Large intestine (tissue), 3 donors: ENCODE measurements around the gene BNIP5. TPM values are rescaled to one million over a fixed set of nuclear protein-coding genes. Genes with fewer than 3 reads are reported as not detected.
A peak's percentile ranks its signal among the peaks of the same experiment; 100 is the strongest.

Experiments
- DNase-seq, 2 donors: peaks; one replicate each; pipeline versions ENCODE4 v3.0.0 to v3.0.0-alpha.2; 2013
- H3K27ac ChIP-seq: one replicate; pipeline ENCODE4 v1.5.1; 2013; ENCODE audit warnings: low read length
- H3K27me3 ChIP-seq: 2 replicates; pipeline ENCODE4 v1.6.1; 2013; ENCODE audit warnings: low read length; ENCODE audit not compliant: control insufficient read depth, insufficient read depth
- H3K36me3 ChIP-seq: 2 replicates; pipeline ENCODE4 v1.6.1; 2013; ENCODE audit warnings: low read length; ENCODE audit not compliant: control insufficient read depth, insufficient read depth
- H3K4me1 ChIP-seq: one replicate; pipeline ENCODE4 v1.6.1; 2013; ENCODE audit warnings: low read length; ENCODE audit not compliant: control insufficient read depth, insufficient read depth
- H3K4me3 ChIP-seq: one replicate; pipeline ENCODE4 v1.5.1; 2013; ENCODE audit warnings: low read length
- H3K9me3 ChIP-seq: one replicate; pipeline ENCODE4 v1.6.1; 2013; ENCODE audit warnings: mild to moderate bottlenecking, low read depth, low read length, moderate library complexity; ENCODE audit not compliant: control insufficient read depth
- WGBS: methylation state at CpG from one replicate; pipeline ENCODE4 v1.1.5; 2013; ENCODE audit warnings: low lambda C conversion rate; ENCODE audit not compliant: insufficient coverage; 5-methylcytosine and 5-hydroxymethylcytosine counted together
- polyA plus RNA-seq: library from polyadenylated mRNA; unstranded; fragments of 120-200 nt; gene quantifications from one replicate; pipeline ENCODE4 v1.2.1, GENCODE V29; 2013

The BNIP5 gene
- polyA plus RNA-seq, 1 donor = 11.2 TPM

DNA sequence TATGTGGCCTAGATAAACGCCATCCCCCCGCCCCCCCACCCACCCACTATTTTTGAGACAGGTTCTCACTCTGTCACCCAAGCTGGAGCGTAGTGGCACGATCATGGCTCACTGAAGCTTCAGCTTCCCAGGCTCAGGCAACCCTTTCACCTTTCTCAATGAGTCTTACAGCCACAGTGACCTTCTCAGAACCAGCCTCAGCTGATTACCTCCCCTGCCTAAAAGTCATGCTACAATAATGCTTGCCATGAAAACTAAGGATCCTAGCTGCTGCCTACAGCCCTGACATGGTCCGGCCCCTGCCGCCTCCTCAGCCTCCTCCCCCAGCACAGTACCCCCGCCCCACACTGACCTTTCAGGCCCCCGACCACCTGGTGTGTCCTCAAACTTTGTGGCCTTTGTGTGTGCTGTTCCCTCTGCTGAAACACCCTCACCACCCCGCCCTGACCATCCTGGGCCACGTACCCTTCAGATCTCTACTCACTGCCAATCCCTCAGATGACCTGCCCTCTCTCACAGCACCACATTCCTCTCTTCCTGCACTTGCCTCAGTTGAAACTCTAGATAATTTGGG, 35.5 kb downstream of the BNIP5 start:
- no peak overlapping the region for H3K4me3 ChIP-seq
- H3K4me1 ChIP-seq = no peaks in the 10 kb centered on the region
- DNase-seq = no peak
- H3K27ac ChIP-seq = no peak overlapping the region
- no peaks in the 10 kb centered on the region for H3K27me3 ChIP-seq
- H3K9me3 ChIP-seq = no peaks in the 10 kb centered on the region
- WGBS = no CpG with 5 or more reads among the region's 10 CpGs
- no peaks in the 10 kb centered on the region for H3K36me3 ChIP-seq

DNA sequence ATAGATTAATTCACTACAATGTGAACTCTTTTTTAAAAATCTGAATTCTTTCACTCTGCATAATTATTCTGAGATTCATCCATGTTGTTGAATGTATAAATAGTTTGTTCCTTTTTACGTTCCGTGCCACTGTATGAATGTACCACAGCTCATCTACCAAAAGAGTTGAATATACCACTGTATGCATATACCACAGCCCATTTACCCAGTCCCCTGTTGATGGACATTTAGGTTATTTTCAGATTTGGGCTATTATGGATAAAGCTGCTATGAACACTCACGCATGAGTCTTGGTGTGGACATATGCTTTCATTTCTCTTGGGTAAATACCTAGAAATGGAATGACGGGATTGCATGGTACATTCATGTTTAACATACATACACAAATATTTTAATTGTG, 38.7 kb downstream of the BNIP5 start:
- H3K9me3 ChIP-seq = no peaks in the 10 kb centered on the region
- WGBS = 100% methylated on average over 1 of the region's 4 CpGs
- H3K4me1 ChIP-seq = no peaks in the 10 kb centered on the region
- DNase-seq = no peak
- no peaks in the 10 kb centered on the region for H3K27me3 ChIP-seq
- H3K36me3 ChIP-seq = no peaks in the 10 kb centered on the region
- no peak overlapping the region for H3K4me3 ChIP-seq
- H3K27ac ChIP-seq = no peak overlapping the region

GRCh38 chr6:36297511-36297910, 39.2 kb downstream of the BNIP5 start:
- no peaks in the 10 kb centered on the region for H3K36me3 ChIP-seq
- no peaks in the 10 kb centered on the region for H3K27me3 ChIP-seq
- no CpG with 5 or more reads among the region's 7 CpGs for WGBS
- no peak overlapping the region for H3K27ac ChIP-seq
- no peak overlapping the region for H3K4me3 ChIP-seq
- no peaks in the 10 kb centered on the region for H3K9me3 ChIP-seq
- peaks cover 5% of the 10 kb centered on the region for H3K4me1 ChIP-seq
- no peak for DNase-seq

GRCh38 chr6:36297051-36297450, 39.6 kb downstream of the BNIP5 start:
- WGBS = no CpG with 5 or more reads among the region's 6 CpGs
- peaks cover 10% of the 10 kb centered on the region for H3K4me1 ChIP-seq
- H3K27me3 ChIP-seq = no peaks in the 10 kb centered on the region
- no peaks in the 10 kb centered on the region for H3K9me3 ChIP-seq
- DNase-seq = no peak
- H3K27ac ChIP-seq = no peak overlapping the region
- H3K36me3 ChIP-seq = no peaks in the 10 kb centered on the region
- no peak overlapping the region for H3K4me3 ChIP-seq

DNA sequence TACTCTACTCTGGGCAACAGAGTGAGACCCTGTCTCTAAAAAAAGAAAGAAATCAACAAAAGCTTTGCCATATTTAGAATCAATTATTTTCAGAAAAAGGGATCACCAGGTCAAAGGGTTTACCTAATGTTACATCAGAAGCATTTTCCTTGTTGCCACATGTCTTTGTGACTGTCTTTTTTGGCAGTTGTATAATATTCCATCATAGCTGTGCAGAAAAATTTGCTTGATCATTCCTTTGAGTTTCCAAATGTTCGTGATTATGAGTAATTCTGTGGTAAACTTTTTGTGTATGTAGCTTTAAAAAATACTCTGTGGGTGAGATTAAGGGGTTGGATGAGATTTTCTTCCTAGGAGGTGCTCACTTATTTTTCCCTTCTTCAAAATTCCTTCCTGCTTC, 40.4 kb downstream of the BNIP5 start:
- Histone ChIP-seq H3K9me3 (no peaks in the 10 kb centered on the region), H3K36me3 (no peaks in the 10 kb centered on the region), H3K27me3 (no peaks in the 10 kb centered on the region), H3K4me3 (no peak overlapping the region), H3K4me1 (peaks cover 17% of the 10 kb centered on the region), H3K27ac (no peak overlapping the region)
- DNase-seq = no peak
- WGBS = 100% methylated on average over 1 of the region's 1 CpG

- H3K27me3 ChIP-seq = peaks cover 2% of the 10 kb centered on the region
- WGBS = no CpG with 5 or more reads among the region's 6 CpGs
These were observed 44.5 kb downstream of the BNIP5 start for GRCh38 chr6:36292170-36292569.

GRCh38 chr6:36290668-36291620, 45.7 kb downstream of the BNIP5 start:
- Histone ChIP-seq H3K4me3 (peak overlapping the region; percentile 14), H3K36me3 (no peaks in the 10 kb centered on the region), H3K9me3 (no peaks in the 10 kb centered on the region), H3K27me3 (peaks cover 4% of the 10 kb centered on the region), H3K27ac (peak overlapping the region; percentile 99), H3K4me1 (peaks cover 38% of the 10 kb centered on the region)
- WGBS = 0% methylated on average over 1 of the region's 23 CpGs
- peak; percentile 93 to 97 for DNase-seq

More at GRCh38 chr6:36292170-36292569, 44.5 kb downstream of the BNIP5 start:
- Histone ChIP-seq H3K4me1 (peaks cover 38% of the 10 kb centered on the region), H3K36me3 (no peaks in the 10 kb centered on the region), H3K27ac (peak overlapping the region; percentile 99), H3K4me3 (no peak overlapping the region), H3K9me3 (no peaks in the 10 kb centered on the region)
- no peak for DNase-seq

DNA sequence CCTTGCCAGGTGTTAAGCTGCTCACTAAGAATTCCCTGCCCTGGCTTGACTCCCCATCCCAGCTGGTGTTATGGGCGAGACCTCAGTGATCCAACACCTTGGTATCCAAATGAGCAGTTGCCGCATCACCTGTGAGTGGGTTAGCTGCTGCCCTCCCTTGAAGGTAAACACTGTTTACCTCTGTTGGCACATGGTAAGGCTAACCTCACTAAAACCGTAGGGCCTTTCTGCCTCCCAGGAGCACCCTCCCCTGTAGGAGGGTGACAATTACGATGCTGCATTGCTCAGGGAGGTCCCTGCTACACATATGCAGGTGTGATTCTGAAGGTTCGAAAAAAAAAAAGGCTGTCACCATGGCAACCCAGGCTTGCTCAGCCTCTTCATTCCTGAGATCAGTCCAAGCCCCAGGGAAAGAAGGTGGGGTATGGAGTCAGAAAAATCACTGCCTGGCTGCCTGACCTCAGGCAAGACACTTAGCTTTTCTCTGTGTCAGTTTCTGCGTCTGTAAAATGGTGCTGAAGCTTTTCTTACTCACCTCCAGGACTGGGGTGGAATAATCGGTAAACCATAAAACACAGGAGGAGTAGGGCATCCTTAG, 47.3 kb downstream of the BNIP5 start:
- H3K9me3 ChIP-seq = no peaks in the 10 kb centered on the region
- WGBS = no CpG with 5 or more reads among the region's 7 CpGs
- peaks cover 18% of the 10 kb centered on the region for H3K27me3 ChIP-seq
- H3K4me3 ChIP-seq = no peak overlapping the region
- no peaks in the 10 kb centered on the region for H3K36me3 ChIP-seq
- peaks cover 45% of the 10 kb centered on the region for H3K4me1 ChIP-seq
- H3K27ac ChIP-seq = peak overlapping the region; percentile 99
- peak in 1 of 2 donors; percentile 12 for DNase-seq

GRCh38 chr6:36286858-36287257, 49.8 kb downstream of the BNIP5 start:
- DNase-seq = no peak
- no peak overlapping the region for H3K4me3 ChIP-seq

DNA sequence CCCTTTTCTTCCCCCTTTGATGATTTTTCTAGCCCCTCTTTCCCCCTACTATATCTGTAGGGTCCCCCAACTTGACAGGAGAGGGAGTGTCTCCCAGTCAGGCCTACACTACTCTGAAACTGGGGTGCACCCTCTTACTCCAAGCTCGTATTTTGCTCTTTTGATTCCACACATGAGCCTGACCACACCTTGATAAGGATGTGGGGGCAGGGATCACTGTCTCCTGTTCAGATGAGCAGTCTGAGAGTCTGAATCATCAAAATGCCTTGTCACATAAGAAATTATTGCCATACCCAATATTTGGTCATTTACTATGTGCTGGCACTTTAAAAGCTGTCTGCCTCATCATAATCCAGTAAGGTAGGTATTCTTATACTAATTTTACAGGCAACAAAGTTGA, 50.9 kb downstream of the BNIP5 start:
- H3K9me3 ChIP-seq = no peaks in the 10 kb centered on the region
- peaks cover 19% of the 10 kb centered on the region for H3K27me3 ChIP-seq
- H3K4me3 ChIP-seq = no peak overlapping the region
- H3K4me1 ChIP-seq = peaks cover 24% of the 10 kb centered on the region
- WGBS = no CpG with 5 or more reads among the region's 1 CpG
- H3K36me3 ChIP-seq = no peaks in the 10 kb centered on the region
- DNase-seq = peak; percentile 36 to 57
- no peak overlapping the region for H3K27ac ChIP-seq

More at GRCh38 chr6:36286858-36287257, 49.8 kb downstream of the BNIP5 start:
- H3K27me3 ChIP-seq = peaks cover 19% of the 10 kb centered on the region
- 83% methylated on average over 2 of the region's 5 CpGs for WGBS
- no peaks in the 10 kb centered on the region for H3K9me3 ChIP-seq
- no peak overlapping the region for H3K27ac ChIP-seq
- no peaks in the 10 kb centered on the region for H3K36me3 ChIP-seq
- peaks cover 33% of the 10 kb centered on the region for H3K4me1 ChIP-seq
